CD14-positive monocyte (primary cell): ENCODE data around the gene CCDC178. TPM values are rescaled to one million over a fixed set of nuclear protein-coding genes. Genes with fewer than 3 reads are reported as not detected.

ENCODE experiments used
- DNase-seq, 3 donors: peaks; one replicate each; pipeline ENCODE4 v3.0.0-alpha.2; 2011 to 2022
- H2AFZ ChIP-seq: 2 replicates; pipeline ENCODE4 v1.6.0; 2012; ENCODE audit warnings: mild to moderate bottlenecking, low read depth, low read length, inconsistent platforms; ENCODE audit not compliant: insufficient read depth, poor library complexity, severe bottlenecking
- H3K27ac ChIP-seq, 2 donors: 1 replicate in 1 of 2; 2 replicates in 1 of 2; pipeline ENCODE4 v1.5.1; 2012 to 2013; ENCODE audit warnings: low read length in 2 of 2, control low read depth in 1 of 2, inconsistent platforms in 1 of 2, low read depth in 1 of 2, mild to moderate bottlenecking in 1 of 2
- H3K27me3 ChIP-seq, 2 donors: one replicate each; pipeline versions ENCODE4 v1.6.0 to v1.6.1; 2011 to 2013; ENCODE audit warnings: low read length in 2 of 2; ENCODE audit not compliant: control insufficient read depth in 2 of 2, insufficient read depth in 2 of 2
- H3K36me3 ChIP-seq, 2 donors: replicated peaks in 1 of 2; 1 replicate in 1 of 2; 2 replicates in 1 of 2; pipeline versions ENCODE4 v1.5.1 to v1.6.1; 2012 to 2013; ENCODE audit warnings: low read length in 2 of 2, control low read depth in 1 of 2, inconsistent platforms in 1 of 2, mild to moderate bottlenecking in 1 of 2; ENCODE audit not compliant: insufficient read depth in 2 of 2, control insufficient read depth in 1 of 2
- H3K4me1 ChIP-seq, 2 donors: 1 replicate in 1 of 2; 2 replicates in 1 of 2; pipeline versions ENCODE4 v1.5.1 to v1.6.1; 2012 to 2013; ENCODE audit warnings: low read length in 2 of 2, control low read depth in 1 of 2, inconsistent platforms in 1 of 2, mild to moderate bottlenecking in 1 of 2, moderate library complexity in 1 of 2; ENCODE audit not compliant: insufficient read depth in 2 of 2, control insufficient read depth in 1 of 2
- H3K4me2 ChIP-seq: replicated peaks from 2 replicates; pipeline ENCODE3; 2012; ENCODE audit warnings: low read length, moderate library complexity, mild to moderate bottlenecking; ENCODE audit not compliant: poor library complexity, severe bottlenecking; ENCODE audit errors: extremely low read depth
- H3K4me3 ChIP-seq, 3 experiments: fragments of 200-600 bp in 1 of 3; sonication (generic) in 1 of 3; replicated peaks in 1 of 3; 1 replicate in 2 of 3; 2 replicates in 1 of 3; pipeline ENCODE4 v1.5.1; 2011 to 2013; ENCODE audit warnings: low read length in 3 of 3, mild to moderate bottlenecking in 3 of 3, control low read depth in 2 of 3, low read depth in 2 of 3, inconsistent platforms in 1 of 3, moderate library complexity in 1 of 3
- H3K79me2 ChIP-seq: 2 replicates; pipeline ENCODE4 v1.6.0; 2012; ENCODE audit warnings: mild to moderate bottlenecking, control low read depth, inconsistent platforms, low read length, moderate library complexity; ENCODE audit not compliant: insufficient read depth
- H3K9ac ChIP-seq: 2 replicates; pipeline ENCODE4 v1.6.0; 2017; ENCODE audit warnings: low read length, mild to moderate bottlenecking; ENCODE audit not compliant: insufficient read depth, poor library complexity, severe bottlenecking
- H3K9me3 ChIP-seq, 2 donors: replicated peaks in 1 of 2; 1 replicate in 1 of 2; 2 replicates in 1 of 2; pipeline versions ENCODE4 v1.5.1 to v1.6.1; 2012 to 2013; ENCODE audit warnings: low read length in 2 of 2, control low read depth in 1 of 2; ENCODE audit not compliant: control insufficient read depth in 1 of 2, insufficient read depth in 1 of 2
- H4K20me1 ChIP-seq: 2 replicates; pipeline ENCODE4 v1.6.0; 2012; ENCODE audit warnings: mild to moderate bottlenecking, low read length, control low read depth, moderate library complexity; ENCODE audit not compliant: insufficient read depth
- H3K27ac Mint-ChIP-seq, 7 donors: one replicate each; pipeline ENCODE4 v1.8.0; 2020; ENCODE audit warnings: mild to moderate bottlenecking in 7 of 7, mixed read lengths in 7 of 7, moderate library complexity in 6 of 7, inconsistent platforms in 2 of 7
- H3K27me3 Mint-ChIP-seq, 3 donors: one replicate each; pipeline ENCODE4 v1.8.0; 2021 to 2022; ENCODE audit warnings: low read depth in 3 of 3, mild to moderate bottlenecking in 3 of 3, mixed read lengths in 3 of 3, moderate library complexity in 3 of 3, inconsistent platforms in 1 of 3
- H3K36me3 Mint-ChIP-seq, 2 donors: one replicate each; pipeline ENCODE4 v1.8.0; 2020; ENCODE audit warnings: mixed read lengths in 2 of 2, inconsistent platforms in 1 of 2, mild to moderate bottlenecking in 1 of 2
- H3K4me1 Mint-ChIP-seq: one replicate; pipeline ENCODE4 v1.8.0; 2020; ENCODE audit warnings: mild to moderate bottlenecking, mixed read lengths
- H3K4me3 Mint-ChIP-seq, 2 donors: one replicate each; pipeline ENCODE4 v1.8.0; 2020; ENCODE audit warnings: mild to moderate bottlenecking in 2 of 2, mixed read lengths in 2 of 2, moderate library complexity in 1 of 2
- H3K9me3 Mint-ChIP-seq, 7 donors: one replicate each; pipeline ENCODE4 v1.8.0; 2020 to 2022; ENCODE audit warnings: mixed read lengths in 7 of 7, mild to moderate bottlenecking in 6 of 7, moderate library complexity in 6 of 7, inconsistent platforms in 2 of 7
- CTCF ChIP-seq: fragments of 200-600 bp; IDR thresholded peaks from one replicate; pipeline ENCODE4 v1.8.0; 2022; ENCODE audit warnings: antibody characterized with exemption, mild to moderate bottlenecking
- WGBS: methylation state at CpG from one replicate; pipeline ENCODE4 v1.1.5; 2013; ENCODE audit warnings: missing lambda C conversion rate; ENCODE audit not compliant: insufficient coverage; 5-methylcytosine and 5-hydroxymethylcytosine counted together
- intact Hi-C, 2 donors: fragments of 100-400 bp; cut with micrococcal nuclease; formaldehyde crosslinking; loops; one replicate each; pipeline versions ENCODE4 v1.15.0 to v1.15.1; 2023
- polyA plus RNA-seq, 3 donors: library from polyadenylated mRNA; depleted of rRNA in 1 of 3; unstranded in 2 of 3; stranded (reverse) in 1 of 3; fragments of 300-500 nt in 2 of 3; fragments of >200 nt in 1 of 3; fragmentation: Illumina TruSeq in 2 of 3; gene quantifications; 1 replicate in 2 of 3; 2 replicates in 1 of 3; pipeline ENCODE4 v1.2.3, GENCODE V29; 2012 to 2021

CCDC178 gene
- polyA plus RNA-seq, 3 donors, result not detected

GRCh38 chr18:33275843-33276242, 164.7 kb downstream of the CCDC178 start:
- no peak overlapping the region for H3K27ac Mint-ChIP-seq
- no peak overlapping the region for H2AFZ ChIP-seq
- no peak overlapping the region for H3K4me2 ChIP-seq
- peaks cover 0 to 5% (median 0%) of the 10 kb centered on the region in 7 donors for H3K9me3 Mint-ChIP-seq
- no peak overlapping the region for H3K27ac ChIP-seq
- no peaks in the 10 kb centered on the region for H3K4me1 ChIP-seq
- no peaks in the 10 kb centered on the region for H4K20me1 ChIP-seq
- H3K36me3 ChIP-seq, result no peaks in the 10 kb centered on the region
- no peaks in the 10 kb centered on the region for H3K79me2 ChIP-seq
- H3K9ac ChIP-seq, result no peak overlapping the region
- H3K4me1 Mint-ChIP-seq, result no peaks in the 10 kb centered on the region
- H3K27me3 Mint-ChIP-seq, result peaks cover 0 to 1% (median 0%) of the 10 kb centered on the region in 3 donors
- intact Hi-C loops, result no loop called here
- no peak overlapping the region for H3K4me3 Mint-ChIP-seq
- no peaks in the 10 kb centered on the region for H3K36me3 Mint-ChIP-seq
- DNase-seq, result no peak
- H3K4me3 ChIP-seq, result no peak overlapping the region
- no peaks in the 10 kb centered on the region for H3K27me3 ChIP-seq
- no peak for TF ChIP-seq CTCF
- no peaks in the 10 kb centered on the region for H3K9me3 ChIP-seq

- Histone ChIP-seq H3K27me3 (no peaks in the 10 kb centered on the region), H3K79me2 (no peaks in the 10 kb centered on the region), H3K9me3 (no peaks in the 10 kb centered on the region), H2AFZ (no peak overlapping the region), H3K4me1 (no peaks in the 10 kb centered on the region), H3K4me2 (no peak overlapping the region), H3K27ac (no peak overlapping the region), H4K20me1 (no peaks in the 10 kb centered on the region), H3K36me3 (no peaks in the 10 kb centered on the region), H3K4me3 (no peak overlapping the region), H3K9ac (no peak overlapping the region)
- DNase-seq, result no peak
- H3K36me3 Mint-ChIP-seq, result no peaks in the 10 kb centered on the region
- H3K27ac Mint-ChIP-seq, result no peak overlapping the region
- intact Hi-C loops, result no loop called here
- peaks cover 0 to 2% (median 0%) of the 10 kb centered on the region in 7 donors for H3K9me3 Mint-ChIP-seq
- TF ChIP-seq CTCF, result no peak
- no CpG with 5 or more reads among the region's 1 CpG for WGBS
- H3K4me1 Mint-ChIP-seq, result no peaks in the 10 kb centered on the region
- H3K4me3 Mint-ChIP-seq, result no peak overlapping the region
- peaks cover 0 to 1% (median 0%) of the 10 kb centered on the region in 3 donors for H3K27me3 Mint-ChIP-seq
These were observed 170.2 kb downstream of the CCDC178 start for GRCh38 chr18:33270297-33270696.
